WTC11 (cell line): ENCODE measurements around the gene PRPF31. TPM values are rescaled to one million over a fixed set of nuclear protein-coding genes. Genes with fewer than 3 reads are reported as not detected.
A peak's percentile ranks its signal among the peaks of the same experiment; 100 is the strongest.

Experiments used
- CREB1 ChIP-seq: sonication (generic); formaldehyde crosslinking; IDR thresholded peaks from 2 replicates; pipeline ENCODE4 v1.8.0; 2023; ENCODE audit warnings: mild to moderate bottlenecking, missing genetic modification reagents
- EMX1 ChIP-seq: fragments of 250-450 bp; sonication (Bioruptor Pico); IDR thresholded peaks from 2 replicates; pipeline ENCODE4 v1.8.0; 2021; ENCODE audit warnings: mild to moderate bottlenecking
- ETV6 ChIP-seq: sonication (generic); formaldehyde crosslinking; IDR thresholded peaks from 2 replicates; pipeline ENCODE4 v1.8.1; 2022; ENCODE audit warnings: mild to moderate bottlenecking, missing genetic modification reagents
- FOXK1 ChIP-seq: sonication (generic); formaldehyde crosslinking; IDR thresholded peaks from 2 replicates; pipeline ENCODE4 v1.8.0; 2022; ENCODE audit warnings: mild to moderate bottlenecking, moderate library complexity, missing genetic modification reagents
- GRHL2 ChIP-seq: fragments of 250-450 bp; sonication (Bioruptor Pico); IDR thresholded peaks from 2 replicates; pipeline ENCODE4 v1.8.0; 2022; ENCODE audit warnings: mild to moderate bottlenecking, moderate library complexity; ENCODE audit not compliant: insufficient replicate concordance, severe bottlenecking
- HMGA2 ChIP-seq: fragments of 250-450 bp; sonication (Bioruptor Pico); IDR thresholded peaks from 2 replicates; pipeline ENCODE4 v1.4.0; 2021; ENCODE audit warnings: mild to moderate bottlenecking, moderate library complexity
- JUN ChIP-seq: sonication (generic); formaldehyde crosslinking; IDR thresholded peaks from 2 replicates; pipeline ENCODE4 v1.8.0; 2023; ENCODE audit warnings: mild to moderate bottlenecking, missing genetic modification reagents
- KAT7 ChIP-seq: sonication (generic); formaldehyde crosslinking; IDR thresholded peaks from 2 replicates; pipeline ENCODE4 v1.8.1; 2023; ENCODE audit warnings: missing genetic modification reagents, mild to moderate bottlenecking, borderline replicate concordance
- NFATC4 ChIP-seq: fragments of 250-450 bp; sonication (Bioruptor Pico); IDR thresholded peaks from 2 replicates; pipeline ENCODE4 v1.9.0; 2021; ENCODE audit warnings: mild to moderate bottlenecking
- NFE2L1 ChIP-seq: sonication (generic); formaldehyde crosslinking; IDR thresholded peaks from 2 replicates; pipeline ENCODE4 v1.8.1; 2023; ENCODE audit warnings: missing genetic modification reagents
- NR1H2 ChIP-seq: sonication (generic); formaldehyde crosslinking; IDR thresholded peaks from 2 replicates; pipeline ENCODE4 v1.9.0; 2021; ENCODE audit warnings: mild to moderate bottlenecking, moderate library complexity, missing genetic modification reagents
- PRRX2 ChIP-seq: fragments of 250-450 bp; sonication (Bioruptor Pico); IDR thresholded peaks from 2 replicates; pipeline ENCODE4 v1.8.0; 2021; ENCODE audit warnings: mild to moderate bottlenecking
- SOX15 ChIP-seq: fragments of 250-450 bp; sonication (Bioruptor Pico); IDR thresholded peaks from 2 replicates; pipeline ENCODE4 v1.9.0; 2021; ENCODE audit warnings: mild to moderate bottlenecking
- TEAD1 ChIP-seq: sonication (generic); formaldehyde crosslinking; IDR thresholded peaks from 2 replicates; pipeline ENCODE4 v1.8.0; 2022; ENCODE audit warnings: mild to moderate bottlenecking, missing genetic modification reagents
- ZBTB21 ChIP-seq: sonication (generic); formaldehyde crosslinking; IDR thresholded peaks from 2 replicates; pipeline ENCODE4 v1.8.1; 2023; ENCODE audit warnings: mild to moderate bottlenecking, missing genetic modification reagents, borderline replicate concordance
- ZNF138 ChIP-seq: sonication (generic); formaldehyde crosslinking; conservative IDR thresholded peaks from 2 replicates; pipeline ENCODE4 v1.8.1; 2022; ENCODE audit warnings: mild to moderate bottlenecking, moderate library complexity, missing genetic modification reagents
- ZNF423 ChIP-seq: fragments of 250-450 bp; sonication (Bioruptor Pico); IDR thresholded peaks from 2 replicates; pipeline ENCODE4 v2.1.2; 2022; ENCODE audit warnings: mild to moderate bottlenecking, moderate library complexity
- total RNA-seq: library from RNA; stranded (reverse); gene quantifications from 3 replicates; pipeline ENCODE4 v1.2.3, GENCODE V29; 2021
- TF ChIP-seq, protein P1 (sequence below): fragments of 250-450 bp; sonication (Bioruptor Pico); IDR thresholded peaks from 2 replicates; pipeline ENCODE4 v1.9.0; 2021; ENCODE audit warnings: moderate library complexity, mild to moderate bottlenecking, inconsistent platforms, borderline replicate concordance
- TF ChIP-seq, protein P2 (sequence below): sonication (generic); formaldehyde crosslinking; IDR thresholded peaks from 2 replicates; pipeline ENCODE4 v1.8.0; 2022; ENCODE audit warnings: mild to moderate bottlenecking, missing genetic modification reagents
- TF ChIP-seq, protein P3 (sequence below): sonication (generic); formaldehyde crosslinking; IDR thresholded peaks from 2 replicates; pipeline ENCODE4 v1.8.1; 2023; ENCODE audit warnings: mild to moderate bottlenecking, missing genetic modification reagents
- TF ChIP-seq, protein P4 (sequence below): fragments of 250-450 bp; sonication (Bioruptor Pico); IDR thresholded peaks from 2 replicates; pipeline ENCODE4 v1.9.0; 2021; ENCODE audit warnings: mild to moderate bottlenecking, borderline replicate concordance
- TF ChIP-seq, protein P5 (sequence below): fragments of 200-600 bp; IDR thresholded peaks from 2 replicates; pipeline ENCODE4 v1.8.0; 2022; ENCODE audit warnings: antibody characterized with exemption
- TF ChIP-seq, protein P6 (sequence below): sonication (generic); formaldehyde crosslinking; IDR thresholded peaks from 2 replicates; pipeline ENCODE4 v1.8.0; 2023; ENCODE audit warnings: mild to moderate bottlenecking, missing genetic modification reagents
- TF ChIP-seq, protein P7 (sequence below): sonication (generic); formaldehyde crosslinking; IDR thresholded peaks from 2 replicates; pipeline ENCODE4 v1.8.0; 2022; ENCODE audit warnings: mild to moderate bottlenecking, missing genetic modification reagents
- TF ChIP-seq, protein P8 (sequence below): sonication (generic); formaldehyde crosslinking; conservative IDR thresholded peaks from 2 replicates; pipeline ENCODE4 v1.8.1; 2022; ENCODE audit warnings: mild to moderate bottlenecking, missing genetic modification reagents

PRPF31 gene
- total RNA-seq, 1 experiment from 2014 or later: 92.8 TPM

DNA sequence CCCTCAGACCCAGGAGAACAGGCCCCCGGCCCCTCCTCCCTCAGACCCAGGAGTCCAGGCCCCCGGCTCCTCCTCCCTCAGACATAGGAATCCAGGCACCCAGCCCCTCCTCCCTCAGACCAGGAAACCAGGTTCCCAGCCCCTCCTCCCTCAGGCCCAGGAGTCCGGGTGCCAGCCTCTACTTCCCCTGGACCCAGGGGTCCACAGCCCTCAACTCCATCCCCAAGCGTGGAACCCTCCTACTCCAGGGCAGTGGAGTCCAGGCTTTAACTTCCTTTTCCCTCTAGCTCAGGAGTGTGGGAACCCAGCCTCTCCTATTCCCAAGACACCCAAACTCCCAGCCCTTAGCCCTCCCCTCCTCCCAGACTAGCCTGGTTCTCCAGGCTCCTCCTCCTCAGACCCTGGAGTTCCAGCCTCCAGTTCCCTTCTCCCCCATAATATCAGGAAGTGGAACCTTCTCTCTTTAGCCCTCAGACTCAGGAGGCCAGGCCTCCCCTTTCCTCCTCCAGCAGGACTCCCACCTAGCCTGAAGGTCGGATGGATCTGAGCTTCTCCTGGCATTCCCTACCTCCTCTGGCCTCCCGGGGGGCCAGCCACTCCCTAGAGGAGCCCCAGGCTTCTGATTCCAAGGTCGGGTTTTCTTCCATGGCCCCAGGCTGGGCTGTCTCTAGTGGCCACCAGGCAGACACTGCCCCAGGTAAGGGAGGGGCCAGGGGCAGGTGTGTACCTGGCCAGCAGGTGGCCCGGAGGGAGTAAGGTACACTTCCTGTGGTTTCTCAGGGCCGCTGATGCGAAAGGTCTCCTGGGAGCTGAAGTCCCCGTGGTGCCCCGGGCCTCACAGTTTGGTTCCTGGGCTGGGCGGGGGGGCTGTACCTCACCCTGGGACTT is 57.2 kb downstream of the PRPF31 start, which contains the start of gene TMC4 (continued):
- TF ChIP-seq, protein P1, sequence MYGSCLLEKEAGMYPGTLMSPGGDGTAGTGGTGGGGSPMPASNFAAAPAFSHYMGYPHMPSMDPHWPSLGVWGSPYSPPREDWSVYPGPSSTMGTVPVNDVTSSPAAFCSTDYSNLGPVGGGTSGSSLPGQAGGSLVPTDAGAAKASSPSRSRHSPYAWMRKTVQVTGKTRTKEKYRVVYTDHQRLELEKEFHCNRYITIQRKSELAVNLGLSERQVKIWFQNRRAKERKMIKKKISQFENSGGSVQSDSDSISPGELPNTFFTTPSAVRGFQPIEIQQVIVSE (CRISPR knock-in tag): no peak
- TF ChIP-seq NR1H2 (CRISPR knock-in tag): no peak
- peak; percentile 52; the same call in 1 of the 2 replicates for TF ChIP-seq ZBTB21 (CRISPR knock-in tag)
- TF ChIP-seq, protein P2, sequence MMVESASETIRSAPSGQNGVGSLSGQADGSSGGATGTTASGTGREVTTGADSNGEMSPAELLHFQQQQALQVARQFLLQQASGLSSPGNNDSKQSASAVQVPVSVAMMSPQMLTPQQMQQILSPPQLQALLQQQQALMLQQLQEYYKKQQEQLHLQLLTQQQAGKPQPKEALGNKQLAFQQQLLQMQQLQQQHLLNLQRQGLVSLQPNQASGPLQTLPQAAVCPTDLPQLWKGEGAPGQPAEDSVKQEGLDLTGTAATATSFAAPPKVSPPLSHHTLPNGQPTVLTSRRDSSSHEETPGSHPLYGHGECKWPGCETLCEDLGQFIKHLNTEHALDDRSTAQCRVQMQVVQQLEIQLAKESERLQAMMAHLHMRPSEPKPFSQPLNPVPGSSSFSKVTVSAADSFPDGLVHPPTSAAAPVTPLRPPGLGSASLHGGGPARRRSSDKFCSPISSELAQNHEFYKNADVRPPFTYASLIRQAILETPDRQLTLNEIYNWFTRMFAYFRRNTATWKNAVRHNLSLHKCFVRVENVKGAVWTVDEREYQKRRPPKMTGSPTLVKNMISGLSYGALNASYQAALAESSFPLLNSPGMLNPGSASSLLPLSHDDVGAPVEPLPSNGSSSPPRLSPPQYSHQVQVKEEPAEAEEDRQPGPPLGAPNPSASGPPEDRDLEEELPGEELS (CRISPR knock-in tag): 0 out of 2 replicates have a peak, but pooled peaks have one; percentile 65
- peak; percentile 79 for TF ChIP-seq FOXK1 (CRISPR knock-in tag)
- TF ChIP-seq, protein P3, sequence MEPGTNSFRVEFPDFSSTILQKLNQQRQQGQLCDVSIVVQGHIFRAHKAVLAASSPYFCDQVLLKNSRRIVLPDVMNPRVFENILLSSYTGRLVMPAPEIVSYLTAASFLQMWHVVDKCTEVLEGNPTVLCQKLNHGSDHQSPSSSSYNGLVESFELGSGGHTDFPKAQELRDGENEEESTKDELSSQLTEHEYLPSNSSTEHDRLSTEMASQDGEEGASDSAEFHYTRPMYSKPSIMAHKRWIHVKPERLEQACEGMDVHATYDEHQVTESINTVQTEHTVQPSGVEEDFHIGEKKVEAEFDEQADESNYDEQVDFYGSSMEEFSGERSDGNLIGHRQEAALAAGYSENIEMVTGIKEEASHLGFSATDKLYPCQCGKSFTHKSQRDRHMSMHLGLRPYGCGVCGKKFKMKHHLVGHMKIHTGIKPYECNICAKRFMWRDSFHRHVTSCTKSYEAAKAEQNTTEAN: no peak
- TF ChIP-seq, protein P4, sequence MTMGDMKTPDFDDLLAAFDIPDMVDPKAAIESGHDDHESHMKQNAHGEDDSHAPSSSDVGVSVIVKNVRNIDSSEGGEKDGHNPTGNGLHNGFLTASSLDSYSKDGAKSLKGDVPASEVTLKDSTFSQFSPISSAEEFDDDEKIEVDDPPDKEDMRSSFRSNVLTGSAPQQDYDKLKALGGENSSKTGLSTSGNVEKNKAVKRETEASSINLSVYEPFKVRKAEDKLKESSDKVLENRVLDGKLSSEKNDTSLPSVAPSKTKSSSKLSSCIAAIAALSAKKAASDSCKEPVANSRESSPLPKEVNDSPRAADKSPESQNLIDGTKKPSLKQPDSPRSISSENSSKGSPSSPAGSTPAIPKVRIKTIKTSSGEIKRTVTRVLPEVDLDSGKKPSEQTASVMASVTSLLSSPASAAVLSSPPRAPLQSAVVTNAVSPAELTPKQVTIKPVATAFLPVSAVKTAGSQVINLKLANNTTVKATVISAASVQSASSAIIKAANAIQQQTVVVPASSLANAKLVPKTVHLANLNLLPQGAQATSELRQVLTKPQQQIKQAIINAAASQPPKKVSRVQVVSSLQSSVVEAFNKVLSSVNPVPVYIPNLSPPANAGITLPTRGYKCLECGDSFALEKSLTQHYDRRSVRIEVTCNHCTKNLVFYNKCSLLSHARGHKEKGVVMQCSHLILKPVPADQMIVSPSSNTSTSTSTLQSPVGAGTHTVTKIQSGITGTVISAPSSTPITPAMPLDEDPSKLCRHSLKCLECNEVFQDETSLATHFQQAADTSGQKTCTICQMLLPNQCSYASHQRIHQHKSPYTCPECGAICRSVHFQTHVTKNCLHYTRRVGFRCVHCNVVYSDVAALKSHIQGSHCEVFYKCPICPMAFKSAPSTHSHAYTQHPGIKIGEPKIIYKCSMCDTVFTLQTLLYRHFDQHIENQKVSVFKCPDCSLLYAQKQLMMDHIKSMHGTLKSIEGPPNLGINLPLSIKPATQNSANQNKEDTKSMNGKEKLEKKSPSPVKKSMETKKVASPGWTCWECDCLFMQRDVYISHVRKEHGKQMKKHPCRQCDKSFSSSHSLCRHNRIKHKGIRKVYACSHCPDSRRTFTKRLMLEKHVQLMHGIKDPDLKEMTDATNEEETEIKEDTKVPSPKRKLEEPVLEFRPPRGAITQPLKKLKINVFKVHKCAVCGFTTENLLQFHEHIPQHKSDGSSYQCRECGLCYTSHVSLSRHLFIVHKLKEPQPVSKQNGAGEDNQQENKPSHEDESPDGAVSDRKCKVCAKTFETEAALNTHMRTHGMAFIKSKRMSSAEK (CRISPR knock-in tag): peak; percentile 35; the same call in 1 of the 2 replicates
- TF ChIP-seq HMGA2 (CRISPR knock-in tag): no peak
- TF ChIP-seq NFATC4 (CRISPR knock-in tag): 0 out of 2 replicates have a peak, but pooled peaks have one; percentile 10
- no peak for TF ChIP-seq ZNF138 (CRISPR knock-in tag)
- TF ChIP-seq ZNF423 (CRISPR knock-in tag): peak; percentile 86
- TF ChIP-seq, protein P5, sequence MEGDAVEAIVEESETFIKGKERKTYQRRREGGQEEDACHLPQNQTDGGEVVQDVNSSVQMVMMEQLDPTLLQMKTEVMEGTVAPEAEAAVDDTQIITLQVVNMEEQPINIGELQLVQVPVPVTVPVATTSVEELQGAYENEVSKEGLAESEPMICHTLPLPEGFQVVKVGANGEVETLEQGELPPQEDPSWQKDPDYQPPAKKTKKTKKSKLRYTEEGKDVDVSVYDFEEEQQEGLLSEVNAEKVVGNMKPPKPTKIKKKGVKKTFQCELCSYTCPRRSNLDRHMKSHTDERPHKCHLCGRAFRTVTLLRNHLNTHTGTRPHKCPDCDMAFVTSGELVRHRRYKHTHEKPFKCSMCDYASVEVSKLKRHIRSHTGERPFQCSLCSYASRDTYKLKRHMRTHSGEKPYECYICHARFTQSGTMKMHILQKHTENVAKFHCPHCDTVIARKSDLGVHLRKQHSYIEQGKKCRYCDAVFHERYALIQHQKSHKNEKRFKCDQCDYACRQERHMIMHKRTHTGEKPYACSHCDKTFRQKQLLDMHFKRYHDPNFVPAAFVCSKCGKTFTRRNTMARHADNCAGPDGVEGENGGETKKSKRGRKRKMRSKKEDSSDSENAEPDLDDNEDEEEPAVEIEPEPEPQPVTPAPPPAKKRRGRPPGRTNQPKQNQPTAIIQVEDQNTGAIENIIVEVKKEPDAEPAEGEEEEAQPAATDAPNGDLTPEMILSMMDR: 0 out of 2 replicates have a peak, but pooled peaks have one; percentile 12
- TF ChIP-seq CREB1: no peak
- TF ChIP-seq JUN (CRISPR knock-in tag): no peak
- peak; percentile 50; the same call in 1 of the 2 replicates for TF ChIP-seq EMX1 (CRISPR knock-in tag)
- no peak for TF ChIP-seq KAT7 (CRISPR knock-in tag)
- no peak for TF ChIP-seq NFE2L1
- TF ChIP-seq, protein P6, sequence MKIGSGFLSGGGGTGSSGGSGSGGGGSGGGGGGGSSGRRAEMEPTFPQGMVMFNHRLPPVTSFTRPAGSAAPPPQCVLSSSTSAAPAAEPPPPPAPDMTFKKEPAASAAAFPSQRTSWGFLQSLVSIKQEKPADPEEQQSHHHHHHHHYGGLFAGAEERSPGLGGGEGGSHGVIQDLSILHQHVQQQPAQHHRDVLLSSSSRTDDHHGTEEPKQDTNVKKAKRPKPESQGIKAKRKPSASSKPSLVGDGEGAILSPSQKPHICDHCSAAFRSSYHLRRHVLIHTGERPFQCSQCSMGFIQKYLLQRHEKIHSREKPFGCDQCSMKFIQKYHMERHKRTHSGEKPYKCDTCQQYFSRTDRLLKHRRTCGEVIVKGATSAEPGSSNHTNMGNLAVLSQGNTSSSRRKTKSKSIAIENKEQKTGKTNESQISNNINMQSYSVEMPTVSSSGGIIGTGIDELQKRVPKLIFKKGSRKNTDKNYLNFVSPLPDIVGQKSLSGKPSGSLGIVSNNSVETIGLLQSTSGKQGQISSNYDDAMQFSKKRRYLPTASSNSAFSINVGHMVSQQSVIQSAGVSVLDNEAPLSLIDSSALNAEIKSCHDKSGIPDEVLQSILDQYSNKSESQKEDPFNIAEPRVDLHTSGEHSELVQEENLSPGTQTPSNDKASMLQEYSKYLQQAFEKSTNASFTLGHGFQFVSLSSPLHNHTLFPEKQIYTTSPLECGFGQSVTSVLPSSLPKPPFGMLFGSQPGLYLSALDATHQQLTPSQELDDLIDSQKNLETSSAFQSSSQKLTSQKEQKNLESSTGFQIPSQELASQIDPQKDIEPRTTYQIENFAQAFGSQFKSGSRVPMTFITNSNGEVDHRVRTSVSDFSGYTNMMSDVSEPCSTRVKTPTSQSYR (CRISPR knock-in tag): no peak
- 0 out of 2 replicates have a peak, but pooled peaks have one; percentile 33 for TF ChIP-seq TEAD1 (CRISPR knock-in tag)
- TF ChIP-seq ETV6 (CRISPR knock-in tag): 0 out of 2 replicates have a peak, but pooled peaks have one; percentile 68
- TF ChIP-seq GRHL2 (CRISPR knock-in tag): no peak
- TF ChIP-seq PRRX2 (CRISPR knock-in tag): peak; percentile 18; the same call in 1 of the 2 replicates
- TF ChIP-seq, protein P7, sequence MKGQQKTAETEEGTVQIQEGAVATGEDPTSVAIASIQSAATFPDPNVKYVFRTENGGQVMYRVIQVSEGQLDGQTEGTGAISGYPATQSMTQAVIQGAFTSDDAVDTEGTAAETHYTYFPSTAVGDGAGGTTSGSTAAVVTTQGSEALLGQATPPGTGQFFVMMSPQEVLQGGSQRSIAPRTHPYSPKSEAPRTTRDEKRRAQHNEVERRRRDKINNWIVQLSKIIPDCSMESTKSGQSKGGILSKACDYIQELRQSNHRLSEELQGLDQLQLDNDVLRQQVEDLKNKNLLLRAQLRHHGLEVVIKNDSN: peak; percentile 10; the same call in 1 of the 2 replicates
- TF ChIP-seq SOX15 (CRISPR knock-in tag): no peak
- TF ChIP-seq, protein P8, sequence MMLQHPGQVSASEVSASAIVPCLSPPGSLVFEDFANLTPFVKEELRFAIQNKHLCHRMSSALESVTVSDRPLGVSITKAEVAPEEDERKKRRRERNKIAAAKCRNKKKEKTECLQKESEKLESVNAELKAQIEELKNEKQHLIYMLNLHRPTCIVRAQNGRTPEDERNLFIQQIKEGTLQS (CRISPR knock-in tag): no peak
